ENCODE data around the gene ANXA8. TPM values are rescaled to one million over a fixed set of nuclear protein-coding genes. Genes with fewer than 3 reads are reported as not detected.
A peak's percentile ranks its signal among the peaks of the same experiment; 100 is the strongest.
"Not testable (repeated sequence)": the region's sequence is repeated elsewhere in the genome, so short reads cannot be mapped to it uniquely, and the experiment has no call there.

Gene ANXA8
- total RNA-seq, 1 experiment from 2014 or later = 45.4 TPM

GRCh38 chr10:47462577-47463358 lies 21.1 kb downstream of the ANXA8 start:
- not testable (repeated sequence) for DNase-seq (ENCODE audit: low spot score)

- DNase-seq (ENCODE audit: low spot score) = peak; percentile 53
Observed at GRCh38 chr10:47461261-47461687, 22.6 kb downstream of the ANXA8 start.

GRCh38 chr10:47458466-47459154 lies 25.3 kb downstream of the ANXA8 start:
- DNase-seq (ENCODE audit: low spot score) = peak; percentile 69

- no peak for DNase-seq (ENCODE audit: low spot score)
Observed at GRCh38 chr10:47457826-47458225, 26.1 kb downstream of the ANXA8 start.

GRCh38 chr10:47457528-47457820 lies 26.4 kb downstream of the ANXA8 start:
- DNase-seq (ENCODE audit: low spot score) = no peak

GRCh38 chr10:47456794-47457527 lies 27.0 kb downstream of the ANXA8 start:
- no peak for DNase-seq (ENCODE audit: low spot score)

GRCh38 chr10:47456079-47456785 lies 27.7 kb downstream of the ANXA8 start:
- DNase-seq (ENCODE audit: low spot score) = no peak

- not testable (repeated sequence) for DNase-seq (ENCODE audit: low spot score)
Observed at GRCh38 chr10:47455350-47456078, 28.4 kb downstream of the ANXA8 start.

- no peak for DNase-seq (ENCODE audit: low spot score)
Observed at GRCh38 chr10:47454780-47455058, 29.2 kb downstream of the ANXA8 start.

- DNase-seq (ENCODE audit: low spot score) = no peak
Observed at GRCh38 chr10:47454008-47454779, 29.7 kb downstream of the ANXA8 start.

GRCh38 chr10:47453141-47454007 lies 30.5 kb downstream of the ANXA8 start:
- no peak for DNase-seq (ENCODE audit: low spot score)

GRCh38 chr10:47452495-47453140 lies 31.3 kb downstream of the ANXA8 start:
- DNase-seq (ENCODE audit: low spot score) = no peak

- DNase-seq (ENCODE audit: low spot score) = no peak
Observed at GRCh38 chr10:47451998-47452494, 31.9 kb downstream of the ANXA8 start.

- DNase-seq (ENCODE audit: low spot score) = no peak
Observed at GRCh38 chr10:47451273-47451997, 32.5 kb downstream of the ANXA8 start.

- no peak for DNase-seq (ENCODE audit: low spot score)
Observed at GRCh38 chr10:47450442-47450841, 33.5 kb downstream of the ANXA8 start.

GRCh38 chr10:47449979-47450378 lies 33.9 kb downstream of the ANXA8 start:
- DNase-seq (ENCODE audit: low spot score) = no peak

GRCh38 chr10:47449102-47449978 lies 34.6 kb downstream of the ANXA8 start:
- no peak for DNase-seq (ENCODE audit: low spot score)

Measured in A172 (cell line).